Thyroid gland (tissue), 4 donors: ENCODE results near the gene KLHL1.

Experiments
- POLR2A ChIP-seq, 2 donors: fragments of 450-650 bp; IDR thresholded peaks; one replicate each; pipeline ENCODE4 v1.6.1; 2017; ENCODE audit warnings: antibody characterized with exemption in 2 of 2, mild to moderate bottlenecking in 2 of 2, moderate library complexity in 1 of 2
- TF ChIP-seq, protein P1 (sequence below), 6 experiments: fragments of 200-600 bp in 3 of 6; fragments of 450-650 bp in 3 of 6; sonication (generic) in 3 of 6; IDR thresholded peaks; one replicate each; pipeline ENCODE4 v1.5.1; 2016 to 2019; ENCODE audit warnings: antibody characterized with exemption in 6 of 6, mild to moderate bottlenecking in 2 of 6, inconsistent platforms in 1 of 6, moderate library complexity in 1 of 6

DNA sequence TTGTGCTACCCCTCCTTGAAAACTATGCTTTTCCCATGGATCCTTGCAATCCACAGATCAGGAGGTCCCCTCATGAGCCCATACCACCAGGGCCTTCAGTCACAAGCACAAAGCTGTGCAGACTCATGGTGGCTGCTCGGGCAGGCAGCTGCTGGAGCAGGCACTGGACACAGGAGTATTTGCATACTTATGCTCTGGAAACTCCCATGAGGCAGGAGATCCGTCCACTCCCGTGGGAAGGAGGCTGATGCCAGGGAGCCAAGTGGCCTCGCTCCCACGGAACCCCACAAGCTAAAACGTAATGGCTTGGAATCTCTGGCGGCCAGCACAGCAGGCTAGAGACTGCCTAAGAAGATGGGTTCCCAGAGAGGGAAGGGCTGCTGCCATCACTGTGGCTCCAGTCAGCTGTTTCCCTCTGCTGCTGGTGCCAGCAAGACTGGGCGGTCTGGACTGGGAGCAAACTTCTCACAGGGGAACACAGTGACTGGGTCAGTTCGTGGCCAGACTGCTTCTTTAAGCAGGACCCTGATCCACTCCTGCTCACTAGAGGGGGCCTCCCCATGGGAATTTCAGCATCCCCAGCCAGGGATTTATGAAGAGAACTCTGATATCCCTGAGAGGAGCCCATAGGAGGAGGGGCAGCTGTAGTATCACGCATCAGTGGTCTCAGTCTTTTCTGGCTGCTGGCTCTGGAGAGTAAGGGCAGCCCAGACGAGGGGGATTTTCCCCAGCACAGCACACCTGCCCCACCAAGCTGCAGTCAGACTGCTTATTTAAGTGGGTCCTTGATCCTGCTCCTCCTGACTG is 370.9 kb downstream of the KLHL1 start:
- TF ChIP-seq POLR2A (IDR thresholded peaks at IDR 0.05) = no peak
- TF ChIP-seq, protein P1, sequence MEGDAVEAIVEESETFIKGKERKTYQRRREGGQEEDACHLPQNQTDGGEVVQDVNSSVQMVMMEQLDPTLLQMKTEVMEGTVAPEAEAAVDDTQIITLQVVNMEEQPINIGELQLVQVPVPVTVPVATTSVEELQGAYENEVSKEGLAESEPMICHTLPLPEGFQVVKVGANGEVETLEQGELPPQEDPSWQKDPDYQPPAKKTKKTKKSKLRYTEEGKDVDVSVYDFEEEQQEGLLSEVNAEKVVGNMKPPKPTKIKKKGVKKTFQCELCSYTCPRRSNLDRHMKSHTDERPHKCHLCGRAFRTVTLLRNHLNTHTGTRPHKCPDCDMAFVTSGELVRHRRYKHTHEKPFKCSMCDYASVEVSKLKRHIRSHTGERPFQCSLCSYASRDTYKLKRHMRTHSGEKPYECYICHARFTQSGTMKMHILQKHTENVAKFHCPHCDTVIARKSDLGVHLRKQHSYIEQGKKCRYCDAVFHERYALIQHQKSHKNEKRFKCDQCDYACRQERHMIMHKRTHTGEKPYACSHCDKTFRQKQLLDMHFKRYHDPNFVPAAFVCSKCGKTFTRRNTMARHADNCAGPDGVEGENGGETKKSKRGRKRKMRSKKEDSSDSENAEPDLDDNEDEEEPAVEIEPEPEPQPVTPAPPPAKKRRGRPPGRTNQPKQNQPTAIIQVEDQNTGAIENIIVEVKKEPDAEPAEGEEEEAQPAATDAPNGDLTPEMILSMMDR (IDR thresholded peaks at IDR 0.05) = no peak
